HepG2 (cell line): Measurements from ENCODE around the gene GPRIN1. TPM values are rescaled to one million over a fixed set of nuclear protein-coding genes. Genes with fewer than 3 reads are reported as not detected.
"Not testable (repeated sequence)": the region's sequence is repeated elsewhere in the genome, so short reads cannot be mapped to it uniquely, and the experiment has no call there.

Experiments used
- ATAC-seq: fragments of 200-7000 bp; cut with Tn5 transposase; 3 replicates; pipeline ENCODE4 v1.9.1; 2020; ENCODE audit warnings: mild to moderate bottlenecking, moderate library complexity
- BruUV-seq: library from RNA; stranded (reverse); fragments of 400-500 nt; replicated peaks from 2 replicates; lab custom pipeline; 2021; lab: Mats Ljungman, UMichigan
- CTCF ChIA-PET: fragments of 300-600 bp; formaldehyde crosslinking; extraction: SDS; loops from one replicate; lab custom pipeline; 2021; ENCODE audit warnings: low total read pairs, inconsistent platforms, low intra/inter-chr PET ratio; lab: Yijun Ruan, JAX
- POLR2A ChIA-PET: fragments of 350-600 bp; sonication (Branson Sonifier 250); formaldehyde crosslinking; loops from one replicate; lab custom pipeline; 2020; ENCODE audit warnings: antibody characterized with exemption, inconsistent platforms; lab: Yijun Ruan, JAX
- DNase-seq: peaks from one replicate; pipeline ENCODE4 v3.0.0-alpha.2; 2015; ENCODE audit warnings: low spot score
- FAIRE-seq: peaks from 3 replicates; lab custom pipeline; 2011; peaks lifted over from hg19 to GRCh38; lab: Jason Lieb, UNC
- H2AFZ ChIP-seq: one replicate; pipeline ENCODE4 v1.6.1; 2011; ENCODE audit warnings: low read length, inconsistent platforms
- H3K27ac ChIP-seq: fragments of 300-600 bp; 3 replicates; pipeline ENCODE4 v1.8.0; 2011; ENCODE audit warnings: mixed run types, mild to moderate bottlenecking, mixed read lengths, low read length, inconsistent platforms; ENCODE audit not compliant: insufficient read depth; ENCODE audit errors: extremely low read length
- H3K27me3 ChIP-seq, 2 experiments: fragments of 200-600 bp in 1 of 2; 2 replicates in 1 of 2; 3 replicates in 1 of 2; pipeline versions ENCODE4 v1.6.0 to v1.8.0; 2011; ENCODE audit warnings: low read length in 2 of 2, mild to moderate bottlenecking in 2 of 2, moderate library complexity in 2 of 2, inconsistent platforms in 1 of 2; ENCODE audit not compliant: insufficient read depth in 2 of 2, control insufficient read depth in 1 of 2
- H3K36me3 ChIP-seq, 2 experiments: fragments of 200-600 bp in 1 of 2; replicated peaks in 1 of 2; 2 replicates in 1 of 2; 3 replicates in 1 of 2; pipeline versions ENCODE4 v1.5.1 to v1.8.0; 2011; ENCODE audit warnings: low read length in 2 of 2, inconsistent platforms in 1 of 2; ENCODE audit not compliant: insufficient read depth in 2 of 2, control insufficient read depth in 1 of 2
- H3K4me1 ChIP-seq: 2 replicates; pipeline ENCODE4 v1.5.1; 2012; ENCODE audit warnings: low read length, inconsistent platforms; ENCODE audit not compliant: insufficient read depth
- H3K4me2 ChIP-seq: 2 replicates; pipeline ENCODE4 v1.6.0; 2011; ENCODE audit warnings: low read depth, low read length, inconsistent platforms
- H3K4me3 ChIP-seq, 3 experiments: fragments of 200-600 bp in 1 of 3; sonication (generic), shearing (Covaris generic) in 1 of 3; replicated peaks in 1 of 3; 2 replicates each; pipeline ENCODE4 v1.5.1; 2011 to 2016; ENCODE audit warnings: low read length in 3 of 3, inconsistent platforms in 2 of 3, low read depth in 2 of 3, mild to moderate bottlenecking in 2 of 3, control low read depth in 1 of 3, mixed read lengths in 1 of 3; ENCODE audit not compliant: insufficient read depth in 1 of 3
- H3K79me2 ChIP-seq: one replicate; pipeline ENCODE4 v1.6.1; 2011; ENCODE audit warnings: low read length, inconsistent platforms; ENCODE audit not compliant: insufficient read depth
- H3K9ac ChIP-seq: 2 replicates; pipeline ENCODE4 v1.6.0; 2011; ENCODE audit warnings: mild to moderate bottlenecking, low read depth, low read length, inconsistent platforms; ENCODE audit not compliant: insufficient read depth
- H3K9me3 ChIP-seq: 2 replicates; pipeline ENCODE4 v1.5.1; 2012; ENCODE audit warnings: mild to moderate bottlenecking, low read length
- H4K20me1 ChIP-seq: 2 replicates; pipeline ENCODE4 v1.6.0; 2011; ENCODE audit warnings: inconsistent platforms, mild to moderate bottlenecking, low read length, moderate library complexity; ENCODE audit not compliant: insufficient read depth
- CCAR2 ChIP-seq: fragments of 200-400 bp; formaldehyde crosslinking; optimal IDR thresholded peaks from 2 replicates; pipeline ENCODE3; 2018; ENCODE audit warnings: low read depth, mild to moderate bottlenecking, low read length, moderate library complexity
- ELF4 ChIP-seq: sonication (generic); formaldehyde crosslinking; IDR thresholded peaks from 2 replicates; pipeline ENCODE4 v1.5.0; 2020; ENCODE audit warnings: missing genetic modification reagents, mild to moderate bottlenecking, moderate library complexity, borderline replicate concordance
- FOSL2 ChIP-seq: sonication (generic); formaldehyde crosslinking; IDR thresholded peaks from 2 replicates; pipeline ENCODE4 v1.4.0; 2020; ENCODE audit warnings: missing genetic modification reagents
- KMT2A ChIP-seq: sonication (generic); formaldehyde crosslinking; IDR thresholded peaks from 2 replicates; pipeline ENCODE4 v1.4.0; 2020; ENCODE audit warnings: missing genetic modification reagents
- RBM39 ChIP-seq: fragments of 200-400 bp; formaldehyde crosslinking; IDR thresholded peaks from one replicate; pipeline ENCODE4 v1.6.1; 2018; ENCODE audit warnings: antibody characterized with exemption, mild to moderate bottlenecking, low read depth, low read length; ENCODE audit not compliant: poor library complexity, severe bottlenecking
- TFDP1 ChIP-seq: IDR thresholded peaks from 2 replicates; pipeline ENCODE4 v1.6.1; 2016; ENCODE audit warnings: missing compliant biosample characterization, missing genetic modification reagents, borderline replicate concordance
- U2AF2 ChIP-seq: fragments of 200-400 bp; formaldehyde crosslinking; IDR thresholded peaks from 2 replicates; pipeline ENCODE4 v1.6.1; 2017; ENCODE audit warnings: low read depth, mild to moderate bottlenecking, low read length
- ZFX ChIP-seq: sonication (generic); formaldehyde crosslinking; IDR thresholded peaks from 2 replicates; pipeline ENCODE4 v1.4.0; 2020; ENCODE audit warnings: mild to moderate bottlenecking, low read depth, missing genetic modification reagents, moderate library complexity
- ZMYM3 ChIP-seq: sonication (generic); formaldehyde crosslinking; IDR thresholded peaks from 2 replicates; pipeline ENCODE4 v1.5.1; 2020; ENCODE audit warnings: mild to moderate bottlenecking, missing genetic modification reagents
- ZNF3 ChIP-seq: IDR thresholded peaks from 2 replicates; pipeline ENCODE4 v1.7.0; 2017; ENCODE audit warnings: inconsistent platforms
- ZNF460 ChIP-seq: sonication (generic); formaldehyde crosslinking; IDR thresholded peaks from 2 replicates; pipeline ENCODE4 v1.5.1; 2020; ENCODE audit warnings: missing genetic modification reagents, mild to moderate bottlenecking, borderline replicate concordance
- ZNF570 ChIP-seq: sonication (generic); formaldehyde crosslinking; IDR thresholded peaks from 2 replicates; pipeline ENCODE4 v1.4.0; 2020; ENCODE audit warnings: mild to moderate bottlenecking, missing genetic modification reagents, borderline replicate concordance
- ZNF777 ChIP-seq: sonication (generic); formaldehyde crosslinking; IDR thresholded peaks from 2 replicates; pipeline ENCODE4 v1.4.0; 2020; ENCODE audit warnings: missing genetic modification reagents
- ZSCAN12 ChIP-seq: sonication (generic); formaldehyde crosslinking; IDR thresholded peaks from 2 replicates; pipeline ENCODE4 v1.9.0; 2021; ENCODE audit warnings: mild to moderate bottlenecking, missing genetic modification reagents
- ZSCAN9 ChIP-seq: IDR thresholded peaks from 2 replicates; pipeline ENCODE4 v1.6.1; 2016; ENCODE audit warnings: borderline replicate concordance
- WGBS: methylation state at CpG from one replicate; pipeline ENCODE4 v1.1.6; 2017; ENCODE audit warnings: low lambda C conversion rate; 5-methylcytosine and 5-hydroxymethylcytosine counted together
- in situ Hi-C: cut with HindIII; loops from 2 replicates; pipeline ENCODE4 v1.10.0; 2017; ENCODE audit warnings: low pct_unique_long_range_greater_than_20kb; ENCODE audit not compliant: extremely low pct_ligation_motif_present
- intact Hi-C: fragments of 100-400 bp; cut with micrococcal nuclease; formaldehyde crosslinking; loops from one replicate; pipeline ENCODE4 v1.10.0; 2022; ENCODE audit not compliant: unreplicated experiment
- polyA plus RNA-seq, 8 experiments: library from polyadenylated mRNA; depleted of rRNA in 3 of 8; stranded (reverse) in 7 of 8; unstranded in 1 of 8; fragments of >200 nt; fragmentation: Illumina TruSeq in 4 of 8; extraction: Trizol in 4 of 8; gene quantifications; 2 replicates each; pipeline versions ENCODE4 v1.2.1 to v1.2.3, GENCODE V29; 2011 to 2016; ENCODE audit warnings: low read depth in 4 of 8, missing spikeins in 1 of 8, mixed read lengths in 1 of 8; ENCODE audit not compliant: insufficient read depth in 1 of 8
- total RNA-seq, 5 experiments: library from RNA; depleted of rRNA; stranded (reverse); fragments of >200 nt; fragmentation: Illumina TruSeq; extraction: Trizol; gene quantifications; 2 replicates each; pipeline ENCODE4 v1.2.3, GENCODE V29; 2016; ENCODE audit warnings: low read depth in 1 of 5
- TF ChIP-seq, protein P1 (sequence below): sonication (generic); formaldehyde crosslinking; IDR thresholded peaks from 2 replicates; pipeline ENCODE4 v1.4.0; 2020; ENCODE audit warnings: missing genetic modification reagents

Gene GPRIN1
- total and polyA plus RNA-seq, 2 of the 13 experiments (the other 11 are each of a cell fraction or from before 2014, with no cell fraction given): 0.32 to 2.0 TPM

- H2AFZ ChIP-seq, intact Hi-C loops, H4K20me1 ChIP-seq, H3K9me3 ChIP-seq, DNase-seq, H3K9ac ChIP-seq, H3K27me3 ChIP-seq, CTCF ChIA-PET, H3K27ac ChIP-seq, FAIRE-seq, BruUV-seq, H3K36me3 ChIP-seq, ATAC-seq, in situ Hi-C loops: not testable (repeated sequence)
- 77% methylated on average over 11 of the region's 11 CpGs for WGBS
- peaks cover 16% of the 10 kb centered on the region for H3K79me2 ChIP-seq
- TF ChIP-seq ZNF460 (peak; percentile 92), ZMYM3 (peak; percentile 58; the same call in 1 of the 2 replicates)
- TF ChIP-seq, protein P1, sequence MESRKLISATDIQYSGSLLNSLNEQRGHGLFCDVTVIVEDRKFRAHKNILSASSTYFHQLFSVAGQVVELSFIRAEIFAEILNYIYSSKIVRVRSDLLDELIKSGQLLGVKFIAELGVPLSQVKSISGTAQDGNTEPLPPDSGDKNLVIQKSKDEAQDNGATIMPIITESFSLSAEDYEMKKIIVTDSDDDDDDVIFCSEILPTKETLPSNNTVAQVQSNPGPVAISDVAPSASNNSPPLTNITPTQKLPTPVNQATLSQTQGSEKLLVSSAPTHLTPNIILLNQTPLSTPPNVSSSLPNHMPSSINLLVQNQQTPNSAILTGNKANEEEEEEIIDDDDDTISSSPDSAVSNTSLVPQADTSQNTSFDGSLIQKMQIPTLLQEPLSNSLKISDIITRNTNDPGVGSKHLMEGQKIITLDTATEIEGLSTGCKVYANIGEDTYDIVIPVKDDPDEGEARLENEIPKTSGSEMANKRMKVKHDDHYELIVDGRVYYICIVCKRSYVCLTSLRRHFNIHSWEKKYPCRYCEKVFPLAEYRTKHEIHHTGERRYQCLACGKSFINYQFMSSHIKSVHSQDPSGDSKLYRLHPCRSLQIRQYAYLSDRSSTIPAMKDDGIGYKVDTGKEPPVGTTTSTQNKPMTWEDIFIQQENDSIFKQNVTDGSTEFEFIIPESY (CRISPR knock-in tag): peak; percentile 58
- peaks cover 50% of the 10 kb centered on the region for H3K4me1 ChIP-seq
- POLR2A ChIA-PET: interaction anchor here (9.7 kb wide), 1 partner anchor 14 kb away, joined by 212 read pairs; the partner anchor contains the start of gene RNF44
- peak overlapping the region; percentile 66 to 86 (median 72); a peak in 5 of 6 replicates for H3K4me3 ChIP-seq
- H3K4me2 ChIP-seq: peak overlapping the region; percentile 98
These were observed 59.0 kb downstream of the GPRIN1 start for GRCh38 chr5:176550937-176551336.

DNA sequence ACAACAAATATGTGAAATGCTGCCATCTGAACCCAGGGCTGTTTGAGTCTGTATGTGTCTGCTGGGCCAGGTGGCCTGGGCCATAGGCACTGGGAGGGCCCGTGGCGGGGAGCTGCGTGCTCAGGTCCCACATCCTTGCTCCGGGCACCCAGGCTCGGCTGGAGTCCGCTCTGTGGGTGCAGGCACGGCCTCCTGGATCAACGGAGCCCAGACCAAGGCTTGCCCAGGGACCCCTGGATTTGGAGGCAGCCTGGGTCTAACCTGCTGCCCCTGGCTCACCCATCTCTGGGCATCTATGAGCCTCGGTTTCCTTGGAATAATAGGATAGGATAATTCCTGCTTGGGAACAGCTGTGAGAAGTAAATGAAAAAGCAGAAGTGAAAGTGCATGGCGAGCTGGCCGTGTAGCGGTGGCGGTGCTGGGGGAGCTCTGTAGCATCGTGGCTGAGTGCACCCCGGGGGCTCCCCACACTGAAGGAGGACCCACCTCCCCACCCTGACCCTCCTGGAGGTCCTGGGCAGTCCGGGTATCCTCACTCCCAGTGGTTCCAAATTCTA lies 59.6 kb downstream of the GPRIN1 start:
- intact Hi-C loops: no loop called here
- TF ChIP-seq TFDP1 (0 out of 2 replicates have a peak, but pooled peaks have one; percentile 2), U2AF2 (no peak), ZSCAN9 (CRISPR knock-in tag) (no peak), ZNF570 (CRISPR knock-in tag) (no peak), FOSL2 (CRISPR knock-in tag) (no peak), ZFX (CRISPR knock-in tag) (no peak), CCAR2 (no peak), ZNF777 (CRISPR knock-in tag) (no peak), ZNF3 (no peak), RBM39 (peak; percentile 48), ZSCAN12 (CRISPR knock-in tag) (no peak), ELF4 (no peak), KMT2A (CRISPR knock-in tag) (0 out of 2 replicates have a peak, but pooled peaks have one; percentile 36)

More for the DNA sequence above, 59.6 kb downstream of the GPRIN1 start:
- Histone ChIP-seq H3K4me1 (peaks cover 55% of the 10 kb centered on the region), H3K9ac (peak overlapping the region; percentile 75), H4K20me1 (no peaks in the 10 kb centered on the region), H3K4me2 (peak overlapping the region; percentile 98), H2AFZ (no peak overlapping the region), H3K4me3 (peak overlapping the region; percentile 66 to 86 (median 72)), H3K27me3 (no peaks in the 10 kb centered on the region), H3K79me2 (peaks cover 16% of the 10 kb centered on the region), H3K36me3 (no peaks in the 10 kb centered on the region), H3K9me3 (no peaks in the 10 kb centered on the region), H3K27ac (peak overlapping the region; percentile 53)
- in situ Hi-C loops: no loop called here
- ATAC-seq (peak; percentile 45), DNase-seq (no peak), FAIRE-seq (no peak)
- ChIA-PET POLR2A (interaction anchor here (1.1 to 9.7 kb wide), 4 partner anchors 8 to 103 kb away, joined by 3 to 212 read pairs (median 8); partner anchors contain the start of genes FAF2 and RNF44), CTCF (no interaction called here)
- 5% methylated on average over 9 of the region's 16 CpGs for WGBS
- BruUV-seq: no TSS peak
